NB4 (cell line): ENCODE measurements around the gene ZNF580.

Experiments
- DNase-seq: peaks from one replicate; pipeline ENCODE4 v3.0.0; 2010; ENCODE audit warnings: low read depth
- H3K4me3 ChIP-seq: one replicate; pipeline ENCODE4 v1.5.1; 2011; ENCODE audit warnings: mild to moderate bottlenecking, low read depth, low read length, moderate library complexity
- MAX ChIP-seq: IDR thresholded peaks from 2 replicates; pipeline ENCODE4 v1.6.1; 2011; ENCODE audit warnings: low read depth, low read length
- MYC ChIP-seq: IDR thresholded peaks from 2 replicates; pipeline ENCODE4 v1.6.1; 2011; ENCODE audit warnings: low read depth, low read length
- POLR2A ChIP-seq: IDR thresholded peaks from 2 replicates; pipeline ENCODE4 v1.6.1; 2011; ENCODE audit warnings: mild to moderate bottlenecking; ENCODE audit not compliant: insufficient read length; ENCODE audit errors: extremely low read depth
- TF ChIP-seq, protein P1 (sequence below): IDR thresholded peaks from one replicate; pipeline ENCODE4 v1.5.1; 2012; ENCODE audit warnings: low read depth, low read length

Gene ZNF580

DNA sequence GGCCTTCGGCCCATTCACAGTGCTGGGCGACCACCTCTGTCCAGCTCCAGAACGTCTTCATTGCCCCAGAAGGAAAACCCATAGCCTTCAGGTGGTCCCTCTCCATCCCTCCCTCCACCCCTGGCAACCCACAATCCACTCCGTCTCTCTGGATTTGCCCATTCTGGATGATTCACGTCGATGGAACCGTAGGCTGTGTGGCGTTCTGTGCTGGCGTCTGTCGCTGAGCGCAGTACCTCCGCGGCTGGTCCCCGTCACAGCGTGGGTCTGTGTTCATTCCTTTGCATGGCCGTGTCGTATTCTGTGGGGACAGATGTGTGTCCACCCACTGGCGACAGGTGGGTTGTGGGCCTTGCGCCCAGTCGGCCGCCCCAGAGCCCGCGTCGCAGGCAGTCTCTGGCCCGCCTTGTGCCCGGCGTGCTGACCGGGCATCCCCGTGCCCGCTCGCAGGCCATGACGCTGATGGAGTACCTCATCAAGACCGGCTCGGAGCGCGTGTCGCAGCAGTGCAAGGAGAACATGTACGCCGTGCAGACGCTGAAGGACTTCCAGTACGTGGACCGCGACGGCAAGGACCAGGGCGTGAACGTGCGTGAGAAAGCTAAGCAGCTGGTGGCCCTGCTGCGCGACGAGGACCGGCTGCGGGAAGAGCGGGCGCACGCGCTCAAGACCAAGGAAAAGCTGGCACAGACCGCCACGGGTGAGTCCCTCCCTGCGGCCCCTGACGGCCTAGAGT is 44.3 kb downstream of the ZNF580 start:
- no peak for TF ChIP-seq MAX
- TF ChIP-seq, protein P1, sequence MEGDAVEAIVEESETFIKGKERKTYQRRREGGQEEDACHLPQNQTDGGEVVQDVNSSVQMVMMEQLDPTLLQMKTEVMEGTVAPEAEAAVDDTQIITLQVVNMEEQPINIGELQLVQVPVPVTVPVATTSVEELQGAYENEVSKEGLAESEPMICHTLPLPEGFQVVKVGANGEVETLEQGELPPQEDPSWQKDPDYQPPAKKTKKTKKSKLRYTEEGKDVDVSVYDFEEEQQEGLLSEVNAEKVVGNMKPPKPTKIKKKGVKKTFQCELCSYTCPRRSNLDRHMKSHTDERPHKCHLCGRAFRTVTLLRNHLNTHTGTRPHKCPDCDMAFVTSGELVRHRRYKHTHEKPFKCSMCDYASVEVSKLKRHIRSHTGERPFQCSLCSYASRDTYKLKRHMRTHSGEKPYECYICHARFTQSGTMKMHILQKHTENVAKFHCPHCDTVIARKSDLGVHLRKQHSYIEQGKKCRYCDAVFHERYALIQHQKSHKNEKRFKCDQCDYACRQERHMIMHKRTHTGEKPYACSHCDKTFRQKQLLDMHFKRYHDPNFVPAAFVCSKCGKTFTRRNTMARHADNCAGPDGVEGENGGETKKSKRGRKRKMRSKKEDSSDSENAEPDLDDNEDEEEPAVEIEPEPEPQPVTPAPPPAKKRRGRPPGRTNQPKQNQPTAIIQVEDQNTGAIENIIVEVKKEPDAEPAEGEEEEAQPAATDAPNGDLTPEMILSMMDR = no peak
- no peak overlapping the region for H3K4me3 ChIP-seq
- no peak for DNase-seq

DNA sequence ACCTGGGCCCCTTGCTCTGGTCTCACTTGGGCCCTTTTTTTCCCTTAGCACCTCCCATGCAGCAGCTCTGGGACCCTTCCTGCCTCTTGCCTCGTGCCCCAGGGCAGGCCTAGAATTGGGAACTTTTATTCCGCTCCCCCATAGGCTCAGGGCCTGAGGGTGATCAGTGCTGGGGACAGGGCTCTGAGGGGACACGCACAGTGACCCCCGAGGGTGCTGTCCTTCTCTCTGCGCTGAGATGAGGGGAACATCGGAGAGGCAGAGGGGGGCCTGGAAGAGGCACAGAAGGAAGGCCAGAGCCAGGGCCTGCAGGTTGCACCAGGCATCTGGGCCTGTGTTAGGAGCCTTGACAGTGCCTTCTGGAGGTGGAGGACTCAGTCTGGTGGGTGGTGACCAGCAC is 45.0 kb downstream of the ZNF580 start:
- no peak for DNase-seq
- no peak overlapping the region for H3K4me3 ChIP-seq
- no peak for TF ChIP-seq POLR2A
- TF ChIP-seq, protein P1 = no peak
- no peak for TF ChIP-seq MYC
- no peak for TF ChIP-seq MAX

GRCh38 chr19:55686311-55687050 is 45.7 kb downstream of the ZNF580 start:
- TF ChIP-seq, protein P1 = no peak
- no peak for TF ChIP-seq MYC
- no peak for TF ChIP-seq MAX
- no peak for TF ChIP-seq POLR2A
- H3K4me3 ChIP-seq = no peak overlapping the region
- no peak for DNase-seq

- TF ChIP-seq MAX (no peak), POLR2A (no peak), MYC (no peak)
- TF ChIP-seq, protein P1 = no peak
- DNase-seq = no peak
- H3K4me3 ChIP-seq = no peak overlapping the region
Measured at GRCh38 chr19:55687281-55688201, 46.7 kb downstream of the ZNF580 start.

DNA sequence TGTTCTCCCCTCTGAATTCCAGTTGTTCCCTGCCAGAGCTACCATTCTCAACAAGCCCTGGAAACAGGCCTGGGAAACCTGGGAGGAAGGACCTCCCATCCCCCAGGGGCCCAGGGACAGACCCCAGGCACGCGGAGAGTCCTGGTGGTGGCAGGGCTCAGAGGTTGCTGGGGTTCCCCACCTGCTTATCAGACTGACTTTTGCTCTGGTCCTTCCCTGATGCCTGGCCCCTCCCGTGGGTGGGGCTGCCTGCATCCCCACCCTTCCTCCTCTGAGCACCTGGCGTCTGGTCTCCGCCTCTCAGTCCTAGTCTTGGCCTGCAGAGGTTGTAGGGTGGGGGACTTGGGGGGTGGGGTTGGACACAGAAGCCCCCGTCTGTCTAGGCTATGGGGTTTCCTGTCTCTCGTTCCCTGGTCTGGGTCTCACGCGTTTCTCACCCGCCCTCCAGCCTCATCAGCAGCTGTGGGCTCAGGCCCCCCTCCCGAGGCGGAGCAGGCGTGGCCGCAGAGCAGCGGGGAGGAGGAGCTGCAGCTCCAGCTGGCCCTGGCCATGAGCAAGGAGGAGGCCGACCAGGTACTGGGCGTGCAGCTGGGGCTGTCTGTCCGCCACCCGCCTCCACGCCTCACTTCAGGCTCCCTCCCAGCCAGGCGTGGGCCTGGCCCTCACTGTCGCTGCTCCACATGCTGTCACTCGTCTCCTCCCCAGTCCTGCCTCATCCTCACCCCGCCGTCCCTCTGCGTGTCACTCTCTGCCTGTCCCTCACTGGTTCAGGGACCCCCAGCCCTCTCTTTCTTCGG is 47.8 kb downstream of the ZNF580 start:
- DNase-seq = no peak
- no peak overlapping the region for H3K4me3 ChIP-seq
- TF ChIP-seq MYC (no peak), MAX (no peak), POLR2A (no peak)
- TF ChIP-seq, protein P1 = no peak
